CD14-positive monocyte (primary cell): ENCODE measurements around the gene KRT2. TPM values are rescaled to one million over a fixed set of nuclear protein-coding genes. Genes with fewer than 3 reads are reported as not detected.

Experiments
- DNase-seq, 3 donors: peaks; one replicate each; pipeline ENCODE4 v3.0.0-alpha.2; 2011 to 2022
- H2AFZ ChIP-seq: 2 replicates; pipeline ENCODE4 v1.6.0; 2012; ENCODE audit warnings: mild to moderate bottlenecking, low read depth, low read length, inconsistent platforms; ENCODE audit not compliant: insufficient read depth, poor library complexity, severe bottlenecking
- H3K27ac ChIP-seq, 2 donors: 1 replicate in 1 of 2; 2 replicates in 1 of 2; pipeline ENCODE4 v1.5.1; 2012 to 2013; ENCODE audit warnings: low read length in 2 of 2, control low read depth in 1 of 2, inconsistent platforms in 1 of 2, low read depth in 1 of 2, mild to moderate bottlenecking in 1 of 2
- H3K27me3 ChIP-seq, 2 donors: one replicate each; pipeline versions ENCODE4 v1.6.0 to v1.6.1; 2011 to 2013; ENCODE audit warnings: low read length in 2 of 2; ENCODE audit not compliant: control insufficient read depth in 2 of 2, insufficient read depth in 2 of 2
- H3K36me3 ChIP-seq, 2 donors: replicated peaks in 1 of 2; 1 replicate in 1 of 2; 2 replicates in 1 of 2; pipeline versions ENCODE4 v1.5.1 to v1.6.1; 2012 to 2013; ENCODE audit warnings: low read length in 2 of 2, control low read depth in 1 of 2, inconsistent platforms in 1 of 2, mild to moderate bottlenecking in 1 of 2; ENCODE audit not compliant: insufficient read depth in 2 of 2, control insufficient read depth in 1 of 2
- H3K4me1 ChIP-seq, 2 donors: 1 replicate in 1 of 2; 2 replicates in 1 of 2; pipeline versions ENCODE4 v1.5.1 to v1.6.1; 2012 to 2013; ENCODE audit warnings: low read length in 2 of 2, control low read depth in 1 of 2, inconsistent platforms in 1 of 2, mild to moderate bottlenecking in 1 of 2, moderate library complexity in 1 of 2; ENCODE audit not compliant: insufficient read depth in 2 of 2, control insufficient read depth in 1 of 2
- H3K4me2 ChIP-seq: replicated peaks from 2 replicates; pipeline ENCODE3; 2012; ENCODE audit warnings: low read length, moderate library complexity, mild to moderate bottlenecking; ENCODE audit not compliant: poor library complexity, severe bottlenecking; ENCODE audit errors: extremely low read depth
- H3K4me3 ChIP-seq, 3 experiments: fragments of 200-600 bp in 1 of 3; sonication (generic) in 1 of 3; replicated peaks in 1 of 3; 1 replicate in 2 of 3; 2 replicates in 1 of 3; pipeline ENCODE4 v1.5.1; 2011 to 2013; ENCODE audit warnings: low read length in 3 of 3, mild to moderate bottlenecking in 3 of 3, control low read depth in 2 of 3, low read depth in 2 of 3, inconsistent platforms in 1 of 3, moderate library complexity in 1 of 3
- H3K79me2 ChIP-seq: 2 replicates; pipeline ENCODE4 v1.6.0; 2012; ENCODE audit warnings: mild to moderate bottlenecking, control low read depth, inconsistent platforms, low read length, moderate library complexity; ENCODE audit not compliant: insufficient read depth
- H3K9ac ChIP-seq: 2 replicates; pipeline ENCODE4 v1.6.0; 2017; ENCODE audit warnings: low read length, mild to moderate bottlenecking; ENCODE audit not compliant: insufficient read depth, poor library complexity, severe bottlenecking
- H3K9me3 ChIP-seq, 2 donors: replicated peaks in 1 of 2; 1 replicate in 1 of 2; 2 replicates in 1 of 2; pipeline versions ENCODE4 v1.5.1 to v1.6.1; 2012 to 2013; ENCODE audit warnings: low read length in 2 of 2, control low read depth in 1 of 2; ENCODE audit not compliant: control insufficient read depth in 1 of 2, insufficient read depth in 1 of 2
- H4K20me1 ChIP-seq: 2 replicates; pipeline ENCODE4 v1.6.0; 2012; ENCODE audit warnings: mild to moderate bottlenecking, low read length, control low read depth, moderate library complexity; ENCODE audit not compliant: insufficient read depth
- H3K27ac Mint-ChIP-seq, 7 donors: one replicate each; pipeline ENCODE4 v1.8.0; 2020; ENCODE audit warnings: mild to moderate bottlenecking in 7 of 7, mixed read lengths in 7 of 7, moderate library complexity in 6 of 7, inconsistent platforms in 2 of 7
- H3K27me3 Mint-ChIP-seq, 3 donors: one replicate each; pipeline ENCODE4 v1.8.0; 2021 to 2022; ENCODE audit warnings: low read depth in 3 of 3, mild to moderate bottlenecking in 3 of 3, mixed read lengths in 3 of 3, moderate library complexity in 3 of 3, inconsistent platforms in 1 of 3
- H3K36me3 Mint-ChIP-seq, 2 donors: one replicate each; pipeline ENCODE4 v1.8.0; 2020; ENCODE audit warnings: mixed read lengths in 2 of 2, inconsistent platforms in 1 of 2, mild to moderate bottlenecking in 1 of 2
- H3K4me1 Mint-ChIP-seq: one replicate; pipeline ENCODE4 v1.8.0; 2020; ENCODE audit warnings: mild to moderate bottlenecking, mixed read lengths
- H3K4me3 Mint-ChIP-seq, 2 donors: one replicate each; pipeline ENCODE4 v1.8.0; 2020; ENCODE audit warnings: mild to moderate bottlenecking in 2 of 2, mixed read lengths in 2 of 2, moderate library complexity in 1 of 2
- H3K9me3 Mint-ChIP-seq, 7 donors: one replicate each; pipeline ENCODE4 v1.8.0; 2020 to 2022; ENCODE audit warnings: mixed read lengths in 7 of 7, mild to moderate bottlenecking in 6 of 7, moderate library complexity in 6 of 7, inconsistent platforms in 2 of 7
- CTCF ChIP-seq: fragments of 200-600 bp; IDR thresholded peaks from one replicate; pipeline ENCODE4 v1.8.0; 2022; ENCODE audit warnings: antibody characterized with exemption, mild to moderate bottlenecking
- WGBS: methylation state at CpG from one replicate; pipeline ENCODE4 v1.1.5; 2013; ENCODE audit warnings: missing lambda C conversion rate; ENCODE audit not compliant: insufficient coverage; 5-methylcytosine and 5-hydroxymethylcytosine counted together
- intact Hi-C, 2 donors: fragments of 100-400 bp; cut with micrococcal nuclease; formaldehyde crosslinking; loops; one replicate each; pipeline versions ENCODE4 v1.15.0 to v1.15.1; 2023
- polyA plus RNA-seq, 3 donors: library from polyadenylated mRNA; depleted of rRNA in 1 of 3; unstranded in 2 of 3; stranded (reverse) in 1 of 3; fragments of 300-500 nt in 2 of 3; fragments of >200 nt in 1 of 3; fragmentation: Illumina TruSeq in 2 of 3; gene quantifications; 1 replicate in 2 of 3; 2 replicates in 1 of 3; pipeline ENCODE4 v1.2.3, GENCODE V29; 2012 to 2021

KRT2 gene
- polyA plus RNA-seq, 3 donors: not detected

GRCh38 chr12:52601671-52602070, 50.3 kb downstream of the KRT2 start:
- Histone ChIP-seq H3K36me3 (no peaks in the 10 kb centered on the region), H3K27me3 (peaks cover 19 to 28% of the 10 kb centered on the region in 2 donors), H3K9me3 (peaks cover 0 to 5% of the 10 kb centered on the region in 2 donors), H2AFZ (no peak overlapping the region), H3K4me1 (no peaks in the 10 kb centered on the region), H3K79me2 (no peaks in the 10 kb centered on the region), H4K20me1 (no peaks in the 10 kb centered on the region), H3K4me3 (no peak overlapping the region), H3K9ac (no peak overlapping the region), H3K4me2 (no peak overlapping the region), H3K27ac (no peak overlapping the region)
- peaks cover 0 to 11% (median 5%) of the 10 kb centered on the region in 7 donors for H3K9me3 Mint-ChIP-seq
- no peak for TF ChIP-seq CTCF
- no peaks in the 10 kb centered on the region for H3K4me1 Mint-ChIP-seq
- H3K36me3 Mint-ChIP-seq: no peaks in the 10 kb centered on the region
- intact Hi-C loops: no loop called here
- H3K27ac Mint-ChIP-seq: peak overlapping the region in 1 of 7 donors; percentile 14
- WGBS: 83% methylated on average over 3 of the region's 4 CpGs
- peak overlapping the region in 1 of 2 donors; percentile 43 for H3K4me3 Mint-ChIP-seq
- DNase-seq: no peak
- peaks cover 21 to 39% (median 31%) of the 10 kb centered on the region in 3 donors for H3K27me3 Mint-ChIP-seq

GRCh38 chr12:52600941-52601481, 51.0 kb downstream of the KRT2 start, which contains the start of gene KRT72:
TSS of gene KRT72 (minus strand) at chr12:52601463. CDS start at chr12:52601452, 11 bp downstream.
- Histone ChIP-seq H3K4me3 (no peak within 1 kb of the TSS), H3K27me3 (peaks cover 19 to 28% of the 10 kb centered on the region in 2 donors), H3K79me2 (no peaks in the 10 kb centered on the region), H3K36me3 (no peaks in the 10 kb centered on the region), H3K9ac (no peak within 1 kb of the TSS), H3K27ac (no peak within 1 kb of the TSS), H3K4me2 (no peak within 1 kb of the TSS), H3K4me1 (no peaks in the 10 kb centered on the region), H4K20me1 (no peaks in the 10 kb centered on the region), H3K9me3 (peaks cover 0 to 5% of the 10 kb centered on the region in 2 donors), H2AFZ (no peak within 1 kb of the TSS)
- Mint-ChIP-seq H3K9me3 (peaks cover 0 to 11% (median 5%) of the 10 kb centered on the region in 7 donors), H3K27me3 (peaks cover 21 to 39% (median 31%) of the 10 kb centered on the region in 3 donors), H3K4me3 (peak within 1 kb of the TSS in 1 of 2 donors; percentile 60), H3K36me3 (no peaks in the 10 kb centered on the region), H3K27ac (peak within 1 kb of the TSS in 1 of 7 donors; percentile 14), H3K4me1 (no peaks in the 10 kb centered on the region)
- intact Hi-C loops: no loop called here
- WGBS: 34% methylated on average over 48 of the region's 48 CpGs
- DNase-seq: no peak
- no peak for TF ChIP-seq CTCF
